WTC11 (cell line): ENCODE data around the gene ZBTB20.

Source experiments
- CTCF ChIP-seq: fragments of 200-600 bp; IDR thresholded peaks from 2 replicates; pipeline ENCODE4 v1.8.0; 2022; ENCODE audit warnings: antibody characterized with exemption
- ESRRA ChIP-seq: sonication (generic); formaldehyde crosslinking; IDR thresholded peaks from 2 replicates; pipeline ENCODE4 v1.8.1; 2022; ENCODE audit warnings: mild to moderate bottlenecking, missing genetic modification reagents, borderline replicate concordance
- KAT7 ChIP-seq: sonication (generic); formaldehyde crosslinking; IDR thresholded peaks from 2 replicates; pipeline ENCODE4 v1.8.1; 2023; ENCODE audit warnings: missing genetic modification reagents, mild to moderate bottlenecking, borderline replicate concordance
- SP1 ChIP-seq: sonication (generic); formaldehyde crosslinking; conservative IDR thresholded peaks from 2 replicates; pipeline ENCODE4 v1.8.1; 2022; ENCODE audit warnings: missing genetic modification reagents
- TF ChIP-seq, protein P1 (sequence below): sonication (generic); formaldehyde crosslinking; IDR thresholded peaks from 2 replicates; pipeline ENCODE4 v1.8.1; 2023; ENCODE audit warnings: mild to moderate bottlenecking, missing genetic modification reagents
- TF ChIP-seq, protein P2 (sequence below): sonication (generic); formaldehyde crosslinking; IDR thresholded peaks from 2 replicates; pipeline ENCODE4 v1.8.1; 2023; ENCODE audit warnings: mild to moderate bottlenecking, missing genetic modification reagents, moderate library complexity

DNA sequence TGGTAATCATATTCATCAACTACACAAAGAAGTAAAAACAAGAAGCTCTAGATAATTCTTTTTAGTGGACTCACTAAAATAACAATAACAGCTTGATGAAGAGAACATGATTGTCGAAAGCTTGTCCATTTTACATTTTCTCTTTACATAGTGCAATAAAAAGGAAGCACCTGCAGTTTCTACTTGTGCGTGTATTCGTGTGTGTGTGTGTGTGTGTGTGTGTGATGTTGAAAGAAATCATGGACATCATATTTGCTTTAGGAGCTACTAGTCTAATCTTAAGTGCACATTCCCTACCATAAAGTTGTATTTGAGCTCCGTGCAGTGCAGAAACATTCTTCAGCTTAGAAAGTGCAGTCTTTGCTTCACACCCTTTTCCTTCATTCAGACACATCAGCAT is 288.8 kb downstream of the ZBTB20 start:
- TF ChIP-seq KAT7 (no peak), SP1 (CRISPR knock-in tag) (no peak), CTCF (no peak), ESRRA (CRISPR knock-in tag) (no peak)
- TF ChIP-seq, protein P1, sequence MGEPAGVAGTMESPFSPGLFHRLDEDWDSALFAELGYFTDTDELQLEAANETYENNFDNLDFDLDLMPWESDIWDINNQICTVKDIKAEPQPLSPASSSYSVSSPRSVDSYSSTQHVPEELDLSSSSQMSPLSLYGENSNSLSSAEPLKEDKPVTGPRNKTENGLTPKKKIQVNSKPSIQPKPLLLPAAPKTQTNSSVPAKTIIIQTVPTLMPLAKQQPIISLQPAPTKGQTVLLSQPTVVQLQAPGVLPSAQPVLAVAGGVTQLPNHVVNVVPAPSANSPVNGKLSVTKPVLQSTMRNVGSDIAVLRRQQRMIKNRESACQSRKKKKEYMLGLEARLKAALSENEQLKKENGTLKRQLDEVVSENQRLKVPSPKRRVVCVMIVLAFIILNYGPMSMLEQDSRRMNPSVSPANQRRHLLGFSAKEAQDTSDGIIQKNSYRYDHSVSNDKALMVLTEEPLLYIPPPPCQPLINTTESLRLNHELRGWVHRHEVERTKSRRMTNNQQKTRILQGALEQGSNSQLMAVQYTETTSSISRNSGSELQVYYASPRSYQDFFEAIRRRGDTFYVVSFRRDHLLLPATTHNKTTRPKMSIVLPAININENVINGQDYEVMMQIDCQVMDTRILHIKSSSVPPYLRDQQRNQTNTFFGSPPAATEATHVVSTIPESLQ (CRISPR knock-in tag), result no peak
- TF ChIP-seq, protein P2, sequence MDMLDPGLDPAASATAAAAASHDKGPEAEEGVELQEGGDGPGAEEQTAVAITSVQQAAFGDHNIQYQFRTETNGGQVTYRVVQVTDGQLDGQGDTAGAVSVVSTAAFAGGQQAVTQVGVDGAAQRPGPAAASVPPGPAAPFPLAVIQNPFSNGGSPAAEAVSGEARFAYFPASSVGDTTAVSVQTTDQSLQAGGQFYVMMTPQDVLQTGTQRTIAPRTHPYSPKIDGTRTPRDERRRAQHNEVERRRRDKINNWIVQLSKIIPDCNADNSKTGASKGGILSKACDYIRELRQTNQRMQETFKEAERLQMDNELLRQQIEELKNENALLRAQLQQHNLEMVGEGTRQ (CRISPR knock-in tag), result no peak
